Posterior vena cava (tissue), 2 donors: Measurements from ENCODE around the gene RNPEPL1. TPM values are rescaled to one million over a fixed set of nuclear protein-coding genes. Genes with fewer than 3 reads are reported as not detected.
"Not testable (repeated sequence)": the region's sequence is repeated elsewhere in the genome, so short reads cannot be mapped to it uniquely, and the experiment has no call there.

Source experiments
- DNase-seq: peaks from one replicate; pipeline ENCODE4 v3.0.0-alpha.2; 2020; ENCODE audit warnings: low spot score
- intact Hi-C, 2 donors: fragments of 100-400 bp; cut with DNase I; formaldehyde crosslinking; loops; one replicate each; pipeline versions ENCODE4 v1.14.1 to v1.14.2; 2022 to 2023
- total RNA-seq, 2 donors: library from RNA; stranded (reverse); fragmentation: NEBNext Ultra II Directional; extraction: Animal tissue kit (Norgen Biotek cat#: 25700); gene quantifications; one replicate each; pipeline ENCODE4 v1.2.1, GENCODE V29; 2021
- donor health status: DM: yes; HTN: yes; CAD: no.
- donor health status: DM: yes; HTN: yes; CAD: no.

Gene RNPEPL1
- total RNA-seq, 2 donors from 2014 or later, result 47.1 to 49.3 TPM

DNA sequence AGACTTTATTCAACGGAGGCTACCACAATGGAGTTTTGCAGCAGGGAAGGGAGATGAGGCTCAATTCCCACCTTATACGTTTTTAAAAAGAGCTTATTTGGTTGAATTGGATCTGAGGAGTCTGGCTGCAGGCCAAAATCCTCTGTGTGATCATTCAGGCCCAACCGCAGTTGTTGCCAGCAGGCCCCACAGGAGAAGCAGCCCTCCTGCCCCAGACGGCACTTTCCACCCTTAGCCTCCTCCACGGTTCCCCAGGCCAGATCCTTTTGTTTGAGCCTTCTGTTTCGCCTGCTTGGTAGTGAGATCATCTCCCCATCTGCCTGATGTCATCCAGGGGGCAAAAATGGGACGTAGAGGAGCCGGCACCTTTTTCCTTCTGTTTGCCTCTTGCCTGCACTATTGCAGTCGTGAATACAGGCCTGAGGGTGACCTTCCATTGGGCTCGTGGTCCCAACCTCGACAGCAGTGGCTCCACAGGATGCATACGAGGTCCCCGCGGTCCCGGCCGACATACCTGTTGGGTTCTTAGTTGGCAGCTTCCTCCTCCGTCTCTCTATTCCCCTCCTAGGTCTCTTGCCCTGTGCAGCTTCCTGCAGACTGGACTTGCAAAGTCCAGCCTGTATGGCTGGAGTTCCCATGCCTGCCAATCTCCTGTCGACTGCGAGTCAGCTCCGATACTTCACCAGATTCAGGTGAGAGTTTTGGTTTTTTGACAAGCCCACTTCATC is 47.7 kb downstream of the RNPEPL1 start:
- DNase-seq, result peak; percentile 61
- intact Hi-C loops, result no loop called here

DNA sequence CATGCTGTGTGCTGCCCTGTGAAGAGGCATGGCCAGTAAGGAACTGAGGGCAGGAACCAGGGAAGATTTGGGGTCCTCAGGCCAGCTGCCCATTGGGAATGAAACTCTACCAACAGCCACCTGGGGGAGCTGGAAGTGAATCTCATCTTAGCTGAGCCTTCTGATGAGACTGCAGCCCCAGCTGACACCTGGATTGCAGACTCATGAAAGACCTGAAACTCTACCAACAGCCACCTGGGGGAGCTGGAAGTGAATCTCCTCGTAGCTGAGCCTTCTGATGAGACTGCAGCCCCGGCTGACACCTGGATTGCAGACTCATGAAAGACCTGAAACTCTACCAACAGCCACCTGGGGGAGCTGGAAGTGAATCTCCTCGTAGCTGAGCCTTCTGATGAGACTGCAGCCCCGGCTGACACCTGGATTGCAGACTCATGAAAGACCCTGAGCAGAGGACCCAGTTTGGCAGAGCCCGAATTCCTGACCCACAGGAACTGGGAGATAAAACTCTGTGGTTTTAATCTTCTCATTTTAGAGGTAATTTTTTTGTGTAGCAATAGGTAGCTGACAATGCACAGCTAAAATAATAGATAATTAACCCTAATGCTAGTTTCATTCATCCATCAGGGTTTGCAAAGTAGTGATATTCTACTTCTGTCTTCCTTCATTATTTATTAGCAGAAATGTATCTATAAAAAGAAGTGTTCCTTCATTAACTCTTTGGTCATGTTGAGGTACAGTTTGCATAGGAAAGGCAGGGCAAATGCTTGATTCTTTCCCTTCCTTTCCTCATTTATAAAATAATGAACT is 48.8 kb downstream of the RNPEPL1 start:
- intact Hi-C loops, result not testable (repeated sequence)
- peak; percentile 20 for DNase-seq

DNA sequence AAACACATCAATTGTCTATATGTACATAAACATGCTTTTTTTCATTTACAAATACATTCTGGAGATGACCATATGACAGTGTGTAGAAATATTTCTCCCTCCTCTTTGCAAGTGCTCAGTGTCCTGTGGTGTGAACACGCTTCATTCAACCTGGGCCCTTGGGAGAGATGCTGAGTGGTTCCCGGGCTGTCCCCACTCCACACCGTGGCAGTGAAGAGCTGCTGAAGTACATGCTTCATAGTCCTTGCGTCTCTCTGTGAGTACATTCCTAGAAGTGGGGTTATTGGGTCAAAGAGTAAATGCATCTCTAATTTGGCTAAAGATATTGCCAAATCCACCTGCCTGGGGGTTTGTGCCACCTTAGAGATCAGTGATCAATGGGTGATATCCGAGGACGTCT is 50.5 kb downstream of the RNPEPL1 start:
- intact Hi-C loops, result no loop called here
- peak; percentile 25 for DNase-seq

DNA sequence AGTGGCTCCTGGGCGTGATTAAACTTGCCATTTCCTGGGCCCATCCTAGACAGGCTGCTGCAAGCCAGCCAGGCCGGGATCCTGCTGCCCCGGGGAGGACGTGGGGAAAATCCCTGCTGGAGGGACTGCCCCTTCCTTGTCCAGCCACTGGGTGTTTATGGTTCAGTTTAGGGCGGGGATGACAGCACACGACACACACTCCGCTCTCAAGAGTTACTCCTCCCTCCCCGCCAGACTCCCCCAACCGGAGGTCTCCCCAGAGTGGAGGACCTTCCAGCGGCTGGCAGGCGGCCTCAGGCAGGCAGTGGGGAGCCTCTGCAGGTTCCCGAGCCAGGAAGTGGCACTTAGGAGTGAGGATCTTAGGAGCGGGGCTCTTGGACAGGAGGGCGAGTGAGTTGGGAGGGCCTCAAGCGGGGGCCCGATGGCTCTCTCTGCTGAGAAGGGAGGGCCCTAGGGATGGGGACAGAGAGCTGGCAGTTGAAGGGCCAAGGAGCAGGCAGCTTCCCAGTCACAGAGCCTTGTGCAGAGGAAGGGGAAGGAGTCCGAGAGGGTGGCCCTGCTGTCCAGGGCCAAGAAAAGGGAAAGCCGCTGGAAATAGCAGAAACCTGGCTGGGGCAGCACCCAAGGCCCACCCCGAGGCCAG is 51.3 kb downstream of the RNPEPL1 start:
- peak; percentile 64 for DNase-seq

DNA sequence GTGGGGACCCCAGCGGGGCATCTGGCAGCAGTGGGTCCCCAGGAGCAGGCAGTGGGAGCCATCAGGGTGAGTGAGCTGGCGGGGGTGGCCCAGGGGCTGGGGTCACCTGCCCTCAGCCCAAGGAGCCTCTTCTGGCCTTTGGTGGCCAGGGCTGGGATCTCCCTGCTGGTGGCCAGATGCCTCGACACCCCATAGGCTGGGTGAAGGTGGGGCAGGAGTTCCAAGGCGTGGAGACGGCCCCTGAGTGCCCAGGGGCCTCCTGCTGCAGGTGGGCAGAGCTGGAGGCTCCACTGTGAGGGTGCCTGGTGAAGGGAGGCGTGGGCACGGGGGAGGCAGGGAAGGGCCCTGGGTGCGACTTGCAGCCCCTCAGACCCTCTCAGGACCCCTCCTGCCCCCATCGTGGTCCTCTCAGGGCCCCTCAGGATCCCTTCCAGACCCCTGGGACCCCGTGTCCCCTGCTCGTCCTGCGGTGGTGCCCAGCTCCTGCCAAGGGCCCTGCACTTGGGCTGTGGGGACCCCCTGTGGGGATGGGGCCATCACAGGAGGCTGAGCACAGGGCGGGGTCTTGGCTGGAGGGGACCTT is 52.0 kb downstream of the RNPEPL1 start:
- DNase-seq, result peak; percentile 66

More for the DNA sequence above, 51.3 kb downstream of the RNPEPL1 start:
- intact Hi-C loops, result no loop called here

DNA sequence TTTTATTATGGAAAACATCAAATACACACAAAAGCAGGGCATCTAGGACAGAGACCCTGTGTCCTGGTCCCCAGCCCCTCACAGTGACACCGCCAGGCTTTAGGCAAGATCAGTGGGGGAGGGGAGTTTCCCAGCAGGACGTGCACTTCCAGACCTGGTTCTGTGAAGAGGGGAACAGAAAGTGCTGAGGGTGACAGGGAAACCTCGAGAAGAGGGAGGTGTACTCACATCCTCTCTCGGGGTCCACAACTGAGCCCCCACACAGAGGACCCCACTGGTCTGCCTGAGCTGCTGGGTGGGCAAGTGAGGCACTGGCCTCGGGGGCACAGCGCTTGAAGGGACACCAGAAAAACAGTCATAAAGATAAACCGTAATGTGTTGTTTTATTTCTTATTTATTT is 52.6 kb downstream of the RNPEPL1 start:
- no peak for DNase-seq
- intact Hi-C loops, result no loop called here

More for the DNA sequence above, 52.0 kb downstream of the RNPEPL1 start:
- intact Hi-C loops, result no loop called here

DNA sequence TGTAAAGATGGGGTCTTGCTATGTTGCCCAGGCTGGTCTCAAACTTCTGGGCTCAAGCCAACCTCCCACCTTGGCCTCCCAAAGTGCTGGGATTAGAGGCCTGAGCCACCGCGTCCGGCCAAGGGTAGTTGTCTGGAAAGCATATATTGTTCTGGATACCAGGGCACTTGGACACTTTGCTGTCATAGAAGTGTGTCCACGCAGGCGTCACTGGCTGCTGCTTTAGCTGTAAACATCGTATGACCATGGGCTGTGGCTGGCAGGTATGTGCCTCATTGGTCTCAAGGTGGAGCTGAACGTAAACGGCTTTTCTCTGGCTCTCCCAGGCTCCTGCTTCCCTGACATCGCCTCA is 53.8 kb downstream of the RNPEPL1 start:
- intact Hi-C loops, result no loop called here
- DNase-seq, result peak; percentile 44

DNA sequence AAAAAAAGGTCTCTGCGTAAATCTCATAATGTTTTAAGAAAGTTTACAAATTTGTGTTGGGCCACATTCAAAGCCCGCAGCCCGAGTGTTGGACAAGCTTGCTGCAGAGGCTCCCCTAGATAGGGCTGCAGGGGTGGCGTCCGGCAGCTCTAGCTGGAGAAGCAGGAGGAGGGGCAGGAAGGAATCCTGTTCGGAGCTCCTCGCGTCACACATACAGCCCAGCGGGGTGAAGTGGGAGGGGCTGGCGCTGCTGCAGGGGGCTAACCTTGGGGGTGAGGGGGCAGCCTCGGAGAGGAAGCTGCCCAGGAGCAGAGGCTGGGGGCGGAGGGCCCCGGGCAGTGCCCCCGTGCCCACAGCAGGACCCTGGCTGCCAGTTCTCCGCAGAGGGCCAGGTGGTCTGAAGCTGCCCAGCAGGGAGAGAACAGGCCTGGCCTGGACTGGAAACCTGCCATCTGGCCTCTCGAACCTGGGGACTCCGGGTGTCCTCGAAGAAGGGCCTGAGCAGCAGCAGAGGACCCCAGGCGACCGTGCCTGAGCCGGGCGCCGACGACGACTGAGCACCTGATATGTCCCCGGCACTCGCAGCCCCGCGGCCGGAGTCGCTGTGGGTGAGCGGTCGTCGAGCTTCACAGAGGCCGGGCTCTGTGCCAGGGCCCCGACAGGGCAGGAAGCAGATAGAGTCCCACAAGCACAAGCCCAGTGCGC is 54.4 kb downstream of the RNPEPL1 start:
- peak; percentile 82 for DNase-seq
- intact Hi-C loops, result no loop called here

DNA sequence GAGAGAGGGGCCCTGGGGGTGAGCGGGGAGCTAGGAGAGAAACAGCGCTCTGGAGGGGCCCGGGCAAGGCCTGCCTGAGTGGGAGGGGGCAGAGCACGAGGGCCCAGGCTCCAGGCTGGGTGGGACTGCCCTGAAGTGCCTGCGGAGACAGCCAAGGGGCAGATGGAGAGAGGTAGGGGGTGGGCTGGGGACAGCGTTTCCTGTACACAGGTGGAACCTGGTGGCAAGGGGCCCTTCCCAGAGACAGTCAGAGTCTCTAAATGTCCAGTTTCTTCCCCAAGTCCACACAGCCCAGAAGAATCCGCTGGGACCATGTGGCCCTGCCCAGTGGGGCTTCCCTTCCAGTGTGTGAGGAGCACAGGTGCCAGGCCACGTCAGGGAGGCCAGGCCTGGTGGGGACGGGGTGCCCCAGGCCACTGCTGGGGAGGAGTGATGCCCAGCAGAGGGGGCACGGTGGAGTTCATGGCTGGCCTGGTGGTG is 55.3 kb downstream of the RNPEPL1 start:
- intact Hi-C loops, result no loop called here
- peak; percentile 62 for DNase-seq

DNA sequence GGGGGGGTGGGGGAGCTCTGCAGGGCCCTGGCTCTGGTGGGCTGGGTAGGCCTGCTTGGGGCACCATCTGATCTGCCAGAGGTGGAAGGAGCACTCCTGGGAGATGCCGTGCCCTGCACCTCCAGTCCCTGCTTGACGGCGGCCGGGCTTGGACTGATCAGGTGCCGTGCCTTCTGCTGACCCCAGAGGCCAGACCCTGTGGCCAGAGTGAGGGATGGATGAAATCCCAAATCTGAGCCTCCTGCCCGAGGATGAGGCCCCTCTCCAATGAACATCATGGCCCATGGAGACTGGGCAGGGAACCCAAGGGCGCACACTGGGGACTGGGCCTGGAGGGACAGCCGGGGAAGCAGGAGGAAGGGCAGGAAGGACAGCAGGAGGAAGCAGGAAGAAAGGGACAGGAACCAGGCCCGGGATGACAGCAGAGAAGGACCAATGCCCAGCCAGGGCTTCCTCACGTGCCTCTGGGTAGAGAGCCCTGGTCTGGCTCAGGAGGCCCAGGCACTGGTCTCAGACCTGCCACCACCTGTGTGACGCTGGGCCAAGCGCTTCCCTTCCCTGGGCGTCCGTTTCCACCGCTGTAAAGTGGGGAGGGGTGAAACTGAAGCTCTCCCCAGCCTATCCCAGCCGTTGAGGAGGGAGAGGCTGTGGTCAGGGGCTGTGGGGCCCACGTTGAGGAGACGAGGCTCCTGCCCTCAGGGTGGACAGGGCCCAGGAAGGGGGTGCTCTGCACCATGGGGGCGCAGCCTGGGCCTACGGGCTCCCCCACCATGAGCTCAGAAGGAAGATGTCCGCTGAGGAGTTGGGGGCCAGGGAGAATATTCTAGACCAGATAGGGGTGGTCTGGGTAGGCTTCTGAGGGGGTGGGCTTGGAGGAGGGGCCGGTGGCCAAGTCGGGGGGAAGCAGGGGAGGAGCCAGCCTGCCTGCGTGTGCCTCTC is 56.0 kb downstream of the RNPEPL1 start:
- intact Hi-C loops, result no loop called here
- DNase-seq, result peak; percentile 65

DNA sequence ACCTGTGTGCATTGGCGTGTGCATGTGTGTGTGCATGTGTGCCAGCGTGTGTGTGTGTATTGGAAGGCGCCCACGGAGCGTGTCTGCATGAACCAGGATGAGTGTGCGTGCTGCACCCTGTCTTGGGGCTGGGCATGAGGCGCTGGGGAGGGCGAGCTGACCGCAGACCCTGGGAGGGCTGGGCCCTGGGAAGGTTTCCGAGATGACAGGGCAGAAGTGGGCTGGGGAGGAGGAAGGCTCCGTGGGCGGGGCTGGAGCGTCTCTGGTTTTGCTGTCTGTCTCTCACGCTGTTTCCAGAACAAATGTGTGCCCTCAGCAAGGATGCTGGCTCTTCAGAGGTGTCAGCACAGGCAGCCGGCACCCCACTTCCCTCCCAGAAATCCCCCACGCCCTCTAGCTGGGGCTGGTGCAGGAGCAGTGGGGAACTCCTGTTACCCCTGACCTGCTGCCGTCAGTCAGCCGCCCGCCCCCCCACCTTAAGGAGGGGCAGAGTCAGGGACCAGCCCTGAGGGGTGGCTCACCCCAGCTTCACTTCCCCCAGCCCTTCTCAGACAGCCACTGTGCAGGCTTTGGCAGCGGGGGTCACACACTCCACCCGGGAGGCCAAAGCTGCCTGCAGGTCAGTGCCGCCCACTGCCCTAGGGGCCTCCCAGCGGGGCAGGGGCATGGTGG is 56.8 kb downstream of the RNPEPL1 start, which contains the start of gene GPR35:
TSS of gene GPR35 (plus strand) at position 531 of the 672 bp plus-strand sequence. CDS start 4,473 bp downstream, outside the sequence.
- DNase-seq, result peak; percentile 84
- intact Hi-C loops, result no loop called here

DNA sequence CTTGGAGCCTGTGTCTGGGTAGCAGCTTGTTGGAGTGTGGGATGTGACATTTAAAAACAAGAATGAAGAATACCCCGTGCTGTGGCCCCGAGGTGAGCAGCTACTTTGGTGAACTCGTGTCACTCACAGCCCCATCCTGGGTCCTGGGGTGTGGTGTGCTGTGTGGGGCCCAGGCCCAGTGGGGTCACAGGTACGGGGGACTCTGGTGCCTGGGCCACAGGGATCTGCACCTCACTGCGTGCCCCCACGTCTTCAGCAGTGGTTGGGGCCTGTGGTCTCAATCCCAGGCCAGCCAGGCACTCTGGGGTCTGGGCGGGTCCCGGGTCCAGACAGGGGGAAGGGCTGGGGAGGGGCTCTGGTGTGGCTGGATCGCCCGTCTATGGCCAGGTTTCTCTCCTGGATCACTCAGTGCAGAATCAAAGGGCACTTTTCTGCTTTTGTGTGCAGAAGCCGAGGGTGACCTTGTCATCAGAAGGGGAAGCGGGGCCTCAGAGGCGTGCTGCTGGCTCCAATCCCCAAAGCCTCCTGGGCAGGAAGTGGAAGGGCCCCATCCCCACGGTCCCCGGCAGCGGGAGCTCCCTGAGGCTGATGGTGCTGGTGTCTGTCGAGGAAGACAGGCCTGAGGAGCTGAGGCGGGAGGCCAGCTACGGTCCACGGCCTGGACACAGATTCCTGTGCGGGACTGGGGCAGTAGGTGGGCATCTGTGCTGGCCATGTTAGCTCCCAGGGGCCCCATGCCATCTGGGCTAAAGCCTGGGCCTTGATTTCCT is 58.4 kb downstream of the RNPEPL1 start:
- peak; percentile 78 for DNase-seq

DNA sequence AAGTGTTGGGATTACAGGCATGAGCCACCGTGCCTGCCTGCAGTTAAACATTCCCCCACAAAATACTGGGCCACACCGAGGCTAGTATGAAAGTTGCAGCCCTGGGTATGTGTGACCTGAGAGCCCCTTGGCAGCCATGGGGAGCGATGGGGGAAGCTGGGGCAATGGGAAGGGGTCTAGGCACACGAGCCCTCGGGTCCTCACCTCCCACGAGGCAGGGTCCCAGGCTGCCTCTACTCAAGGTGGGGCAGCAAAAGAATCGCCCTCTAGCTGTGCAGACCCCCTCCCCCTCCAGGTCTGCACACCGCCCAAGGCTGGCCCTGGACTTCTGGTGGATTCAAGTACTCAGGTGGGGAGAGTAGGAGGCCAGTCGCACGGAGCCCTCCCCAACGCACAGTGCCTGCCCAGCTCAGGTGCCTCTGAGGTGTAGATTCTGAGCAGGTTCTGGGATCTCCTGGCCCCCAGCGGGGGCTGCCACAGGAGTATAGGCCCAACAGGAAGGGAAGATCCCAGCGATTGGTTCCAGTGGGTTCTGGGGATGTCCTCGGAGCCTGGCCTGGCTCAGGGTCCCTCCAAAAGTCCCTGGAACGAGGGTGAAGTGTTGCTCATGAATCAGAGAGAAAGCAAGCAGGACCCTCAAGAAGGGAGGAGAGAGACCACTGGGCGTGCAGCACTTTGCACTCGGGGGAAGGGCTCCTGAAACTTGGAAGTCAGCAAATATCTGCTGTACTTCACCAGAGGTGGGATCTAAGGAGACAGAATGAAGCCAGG is 59.6 kb downstream of the RNPEPL1 start:
- peak; percentile 71 for DNase-seq
- intact Hi-C loops, result no loop called here

More for the DNA sequence above, 58.4 kb downstream of the RNPEPL1 start:
- intact Hi-C loops, result no loop called here

DNA sequence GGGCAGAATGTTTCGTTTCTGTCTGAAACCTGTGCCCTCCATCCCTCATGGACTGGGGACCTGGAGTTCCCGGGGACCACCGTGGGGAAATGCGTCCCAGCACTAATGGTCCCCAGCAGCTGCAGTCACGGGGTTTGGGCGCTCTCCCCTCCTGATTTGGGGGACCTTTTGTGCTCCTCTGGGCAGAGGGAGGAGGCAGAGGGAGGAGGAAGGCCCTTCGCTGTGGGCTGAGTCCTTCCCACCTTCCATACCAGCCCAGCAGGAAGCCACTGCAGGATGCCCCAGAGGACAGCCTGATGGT is 60.2 kb downstream of the RNPEPL1 start:
- intact Hi-C loops, result no loop called here
- DNase-seq, result peak; percentile 57

DNA sequence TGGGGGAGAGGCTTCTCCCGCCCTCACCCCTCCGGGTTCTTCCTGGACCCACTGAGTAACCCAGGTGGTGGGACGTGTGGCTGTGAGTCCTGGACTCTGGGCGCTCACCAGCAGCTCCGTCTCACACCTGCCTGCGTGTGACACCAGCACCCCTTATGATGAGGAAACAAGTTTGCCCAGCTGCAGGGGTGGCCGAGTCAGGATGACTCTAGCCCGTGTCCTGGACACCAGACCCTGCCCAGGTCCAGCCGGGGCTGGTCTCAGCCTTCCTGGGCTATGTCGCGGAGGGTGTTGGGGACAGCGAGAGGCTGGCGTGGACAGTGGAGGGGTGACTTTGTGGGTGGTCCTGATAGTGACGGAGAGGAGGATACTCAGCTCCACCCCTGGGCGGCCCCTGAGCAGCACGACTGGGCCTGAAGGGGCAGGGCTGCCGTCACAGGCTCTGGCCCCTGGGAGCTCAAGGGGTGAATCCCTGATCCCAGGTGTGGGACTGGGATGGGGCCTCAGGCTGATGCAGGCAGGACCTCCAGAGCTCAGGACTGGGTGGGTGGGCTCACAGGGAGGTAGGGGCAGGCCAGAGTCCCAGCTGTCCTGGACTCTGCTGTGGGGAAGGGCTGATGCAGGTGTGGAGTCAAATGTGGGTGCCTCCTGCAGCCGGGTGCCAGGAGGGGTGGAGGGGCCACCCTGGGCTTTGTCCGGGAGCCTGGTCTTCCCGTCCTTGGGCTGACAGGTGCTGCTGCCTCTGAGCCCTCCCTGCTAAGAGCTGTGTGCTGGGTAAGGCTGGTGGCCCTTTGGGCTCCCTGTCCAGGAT is 60.7 kb downstream of the RNPEPL1 start:
- peak; percentile 78 for DNase-seq
- intact Hi-C loops, result no loop called here
